Anterior cingulate cortex (tissue), 58 donors: Measurements from ENCODE around the gene PTGES.
A peak's percentile ranks its signal among the peaks of the same experiment; 100 is the strongest.
"Not testable (repeated sequence)": the region's sequence is repeated elsewhere in the genome, so short reads cannot be mapped to it uniquely, and the experiment has no call there.

Experiments used
- DNase-seq, 58 donors: peaks; one replicate each; lab custom pipeline; 2025; lab: John Stamatoyannopoulos, UW

PTGES gene, protein sequence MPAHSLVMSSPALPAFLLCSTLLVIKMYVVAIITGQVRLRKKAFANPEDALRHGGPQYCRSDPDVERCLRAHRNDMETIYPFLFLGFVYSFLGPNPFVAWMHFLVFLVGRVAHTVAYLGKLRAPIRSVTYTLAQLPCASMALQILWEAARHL

GRCh38 chr9:129752900-129753729 is at the start of gene PTGES:
TSS of gene PTGES (minus strand) at chr9:129753042. CDS start at chr9:129753012, 30 bp downstream.
- peak in 45 of 58 donors; percentile 4 to 71 (median 25) for DNase-seq

DNA sequence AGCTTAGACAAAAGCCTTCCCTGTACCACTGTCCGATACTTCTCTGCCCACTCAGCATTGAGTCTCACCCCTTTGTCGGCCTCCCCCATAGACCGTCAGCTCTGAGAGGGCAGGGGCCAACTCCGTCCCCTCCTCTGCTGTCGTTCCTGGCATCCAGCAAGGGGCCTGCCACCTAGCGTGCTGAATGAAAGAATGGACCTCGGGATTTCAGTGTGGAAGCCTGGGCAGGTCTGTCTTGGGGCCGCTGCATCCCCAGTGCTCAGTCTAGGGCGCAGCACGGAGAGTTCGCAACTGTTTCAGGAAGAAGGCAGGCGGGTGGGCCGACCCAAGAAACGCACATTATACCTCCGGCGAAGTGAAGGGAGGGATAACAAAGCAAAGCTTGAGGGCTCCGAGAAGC is 48.7 kb upstream of the PTGES start:
- no peak for DNase-seq

- no peak for DNase-seq
These were observed 46.1 kb upstream of the PTGES start for GRCh38 chr9:129798973-129799372.

GRCh38 chr9:129796029-129796428 is 43.2 kb upstream of the PTGES start:
- not testable (repeated sequence) for DNase-seq

DNA sequence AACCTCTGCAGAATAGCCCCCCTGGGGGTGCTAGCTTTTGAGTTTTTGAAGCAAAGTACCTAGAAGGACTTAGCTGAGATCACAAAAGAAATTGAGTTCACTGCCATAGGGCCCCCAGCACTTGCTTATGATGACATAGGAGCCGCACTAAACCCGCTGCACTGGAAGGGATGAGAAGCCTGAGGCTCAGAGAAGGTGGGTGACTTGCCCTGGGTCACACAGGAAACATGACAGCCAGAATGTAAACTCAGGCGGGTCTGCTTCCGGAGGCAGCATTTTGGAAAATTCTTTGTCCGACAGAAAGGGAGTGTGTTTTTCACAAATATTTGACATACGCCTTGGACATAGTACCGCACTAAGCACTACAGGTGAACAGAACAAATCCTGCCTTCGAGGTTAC is 41.7 kb upstream of the PTGES start:
- DNase-seq, result no peak

- no peak for DNase-seq
These were observed 33.6 kb upstream of the PTGES start for GRCh38 chr9:129786481-129786880.

GRCh38 chr9:129785866-129786265 is 33.0 kb upstream of the PTGES start:
- no peak for DNase-seq

DNA sequence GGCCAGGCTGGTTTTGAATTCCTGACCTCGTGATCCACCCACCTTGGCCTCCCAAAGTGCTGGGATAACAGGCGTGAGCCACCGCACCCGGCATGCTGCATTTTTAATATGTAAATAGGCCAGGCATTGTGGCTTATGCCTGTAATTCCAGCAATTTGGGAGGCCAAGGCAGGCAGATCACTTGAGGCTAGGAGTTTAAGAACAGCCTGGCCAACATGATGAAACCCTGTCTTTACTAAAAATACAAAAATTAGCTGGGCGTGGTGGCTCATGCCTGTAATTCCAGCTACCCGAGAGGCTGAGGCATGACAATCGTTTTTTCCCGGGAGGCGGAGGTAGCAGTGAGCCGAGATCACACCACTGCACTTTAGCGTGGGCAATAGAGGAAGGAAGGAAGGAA is 32.1 kb upstream of the PTGES start:
- DNase-seq, result not testable (repeated sequence)

DNA sequence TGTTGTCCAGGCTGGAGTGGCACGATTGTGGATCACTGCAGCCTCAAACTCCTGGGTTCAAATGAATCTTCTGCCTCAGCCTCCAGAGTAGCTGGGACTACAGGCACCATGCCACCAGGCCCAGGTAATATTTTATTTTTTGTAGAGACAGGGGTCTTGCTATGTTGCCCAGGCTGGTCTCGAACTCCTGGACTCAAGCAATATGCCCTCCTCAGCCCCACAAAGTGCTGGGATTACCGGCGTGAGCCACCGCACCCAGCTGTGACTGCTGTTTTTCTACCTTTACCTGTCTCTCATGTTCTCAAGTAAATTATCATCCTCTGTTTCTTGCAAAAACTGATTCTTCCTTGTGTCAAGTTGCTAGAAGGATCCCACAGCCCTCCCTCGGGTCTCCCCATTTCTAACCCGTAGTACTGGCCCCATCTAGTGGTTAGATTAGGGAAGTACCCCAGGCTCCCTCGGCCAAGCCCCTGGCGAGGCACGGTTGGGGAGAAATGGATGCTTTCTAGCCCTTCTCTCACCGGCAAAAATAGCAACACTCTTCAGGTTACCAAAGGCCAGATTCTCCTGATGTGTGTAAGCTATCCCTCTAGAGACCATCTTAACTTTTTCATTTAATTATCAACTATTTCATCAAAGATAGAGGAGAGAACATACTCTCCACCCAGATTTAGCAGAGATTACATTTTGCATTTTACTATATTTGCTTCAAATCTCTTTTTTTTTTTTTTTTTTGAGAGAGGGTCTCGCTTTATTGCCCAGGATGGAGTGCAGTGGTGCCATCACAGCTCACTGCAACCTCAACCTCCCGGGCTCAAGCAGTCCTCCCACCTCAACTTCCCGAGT is 30.9 kb upstream of the PTGES start:
- DNase-seq, result peak in 52 of 58 donors; percentile 2 to 78 (median 37)

- DNase-seq, result no peak
These were observed 29.1 kb upstream of the PTGES start for GRCh38 chr9:129781981-129782380.

- DNase-seq, result no peak
These were observed 28.3 kb upstream of the PTGES start for GRCh38 chr9:129781131-129781530.

GRCh38 chr9:129779560-129780190 is 26.8 kb upstream of the PTGES start:
- DNase-seq, result no peak

- no peak for DNase-seq
These were observed 25.6 kb upstream of the PTGES start for GRCh38 chr9:129778469-129778868.

GRCh38 chr9:129777769-129778130 is 24.9 kb upstream of the PTGES start:
- DNase-seq, result no peak

GRCh38 chr9:129776938-129777768 is 24.3 kb upstream of the PTGES start:
- peak in 36 of 58 donors; percentile 1 to 79 (median 30) for DNase-seq

DNA sequence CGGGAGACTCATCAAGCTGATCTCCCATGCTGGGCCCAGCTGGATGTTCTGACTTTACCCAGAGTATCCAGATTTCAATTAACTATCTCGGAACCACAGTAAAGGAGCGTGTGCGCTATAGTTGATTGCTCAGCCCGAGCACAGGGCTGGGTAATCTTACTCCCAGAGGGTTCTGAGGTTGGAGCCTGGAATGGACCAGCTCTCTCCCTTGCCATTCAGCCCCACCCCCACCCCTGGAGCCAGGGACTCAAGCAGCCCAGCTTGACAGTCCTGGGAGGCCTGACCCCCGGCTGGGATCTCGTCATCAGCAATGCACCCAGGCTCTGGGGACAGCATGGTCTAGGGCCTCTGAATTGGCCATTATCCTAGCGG is 23.7 kb upstream of the PTGES start:
- DNase-seq, result no peak

DNA sequence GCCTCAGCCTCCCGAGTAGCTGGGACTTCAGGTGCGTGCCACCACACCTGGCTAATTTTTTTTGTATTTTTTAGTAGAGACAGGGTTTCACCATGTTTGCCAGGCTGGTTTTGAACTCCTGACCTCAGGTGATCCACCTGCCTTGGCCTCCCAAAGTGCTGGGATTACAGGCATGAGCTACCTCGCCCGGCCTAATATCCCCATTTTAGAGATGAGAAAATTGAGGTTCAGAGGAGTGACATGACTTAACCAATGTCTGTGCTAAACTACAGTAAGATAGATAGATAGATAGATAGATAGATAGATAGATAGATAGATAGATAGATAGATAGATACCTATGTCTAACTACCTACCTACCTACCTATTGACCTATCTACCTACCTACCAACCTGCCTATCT is 23.3 kb upstream of the PTGES start:
- DNase-seq, result not testable (repeated sequence)

DNA sequence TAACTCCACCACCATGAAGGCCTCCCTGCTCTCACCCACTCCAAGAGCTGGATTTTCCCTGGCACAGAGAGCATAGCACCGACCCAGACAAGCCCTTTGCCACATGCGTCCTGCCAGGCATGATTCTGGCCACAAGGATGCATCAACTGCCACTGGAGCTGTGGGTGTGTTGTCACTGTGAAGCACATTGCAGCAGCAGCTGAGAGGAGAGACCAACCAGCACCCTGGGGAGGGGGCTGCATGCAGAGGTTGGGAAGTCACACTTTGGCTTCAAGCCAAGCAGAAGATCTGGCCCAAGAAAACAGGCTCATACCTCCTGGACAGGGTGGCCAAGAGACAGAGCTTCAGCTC is 22.6 kb upstream of the PTGES start:
- no peak for DNase-seq

DNA sequence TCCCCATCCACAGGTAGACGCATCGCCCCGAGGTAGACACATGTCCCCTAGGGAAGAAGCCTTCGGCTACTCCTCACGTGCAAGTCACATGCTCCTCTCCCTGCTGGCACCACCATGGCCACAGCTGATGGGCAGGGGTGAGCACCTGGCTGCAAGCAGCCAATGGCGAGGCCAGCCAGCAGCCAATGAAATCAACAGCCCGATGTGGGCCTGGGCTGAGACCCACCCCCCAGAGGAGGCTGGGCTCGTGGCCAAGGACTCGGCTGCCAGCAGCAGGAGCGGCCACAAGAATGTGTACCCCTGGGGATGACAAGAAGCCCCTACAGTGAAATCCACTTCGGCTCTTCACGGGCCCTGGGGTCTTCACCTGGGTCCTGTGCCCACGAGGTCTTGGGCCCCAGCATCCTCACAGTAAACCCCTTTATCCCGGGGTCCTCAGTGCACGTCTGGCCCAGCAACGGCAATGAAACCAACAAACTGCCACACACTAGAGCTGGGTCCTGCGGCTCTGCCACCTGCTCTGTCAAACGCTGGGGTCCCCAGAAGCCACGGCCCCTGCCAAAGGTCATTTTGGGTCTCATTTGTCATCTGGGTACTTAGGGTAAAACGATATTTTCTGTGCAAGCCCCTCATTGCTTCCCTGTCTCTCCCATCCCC is 22.1 kb upstream of the PTGES start:
- DNase-seq, result no peak
